ENCODE results near the gene PFKP.
"Not testable (repeated sequence)": the region's sequence is repeated elsewhere in the genome, so short reads cannot be mapped to it uniquely, and the experiment has no call there.

Gene PFKP

DNA sequence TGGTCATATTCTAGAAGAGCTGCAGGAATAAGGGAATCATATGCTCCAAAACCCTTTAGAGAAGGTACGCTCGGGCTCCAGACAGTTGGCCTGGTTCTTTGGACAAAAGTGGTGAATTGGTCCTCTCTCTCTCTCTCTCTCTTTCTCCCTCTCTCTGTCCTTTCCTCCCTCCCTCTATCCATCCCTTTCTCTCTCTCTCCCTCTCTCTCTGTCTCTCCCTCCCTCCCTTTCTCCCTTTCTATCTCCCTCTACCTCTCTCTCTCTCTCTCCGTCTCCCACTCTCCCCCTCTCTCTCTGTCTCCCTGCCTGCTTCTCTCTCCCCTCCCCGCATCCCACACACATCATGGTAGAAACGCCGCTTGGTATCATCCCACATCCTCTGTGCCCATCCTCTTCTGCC lies 19.8 kb upstream of the PFKP start:
- no peak for DNase-seq

DNA sequence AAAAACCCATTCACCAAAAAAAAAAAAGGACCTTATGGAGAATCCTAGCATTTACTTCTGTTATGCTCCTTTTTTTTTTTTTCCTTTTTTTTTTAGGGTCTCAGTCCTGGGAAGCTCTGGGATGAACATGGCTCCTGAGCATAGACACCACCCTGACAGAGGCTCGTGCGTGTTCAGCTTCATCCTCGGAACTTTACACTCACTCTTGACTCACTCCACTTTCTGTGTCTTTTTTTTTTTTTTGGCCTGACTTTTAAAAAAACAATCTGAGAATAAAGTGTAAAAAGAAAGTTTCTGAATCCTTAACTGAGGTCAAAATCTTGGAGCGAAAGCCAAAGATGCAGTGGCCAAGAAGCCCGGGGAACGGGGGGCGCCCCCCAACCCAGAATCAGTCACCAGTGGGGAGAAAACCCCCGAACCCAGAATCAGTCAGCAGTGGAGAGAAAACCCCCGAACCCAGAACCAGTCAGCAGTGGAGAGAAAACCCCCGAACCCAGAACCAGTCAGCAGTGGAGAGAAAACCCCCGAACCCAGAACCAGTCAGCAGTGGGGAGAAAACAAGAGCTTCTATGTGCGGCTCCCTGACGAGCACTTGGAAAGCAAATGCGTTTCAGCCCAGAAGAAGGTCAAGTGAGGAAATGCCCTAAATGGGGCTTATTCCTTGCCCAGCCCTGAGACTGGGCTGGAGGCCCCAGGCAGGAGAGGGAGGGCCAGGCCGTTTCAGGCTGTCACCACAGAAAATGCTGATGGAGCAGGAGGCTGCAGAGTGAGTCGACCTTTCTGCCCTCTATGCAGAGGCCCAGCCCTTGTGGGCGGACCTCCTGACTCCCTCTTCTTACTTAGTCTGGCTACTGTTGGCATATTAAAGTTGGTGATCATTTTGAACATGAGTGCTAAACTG lies 19.0 kb upstream of the PFKP start:
- no peak for DNase-seq

DNA sequence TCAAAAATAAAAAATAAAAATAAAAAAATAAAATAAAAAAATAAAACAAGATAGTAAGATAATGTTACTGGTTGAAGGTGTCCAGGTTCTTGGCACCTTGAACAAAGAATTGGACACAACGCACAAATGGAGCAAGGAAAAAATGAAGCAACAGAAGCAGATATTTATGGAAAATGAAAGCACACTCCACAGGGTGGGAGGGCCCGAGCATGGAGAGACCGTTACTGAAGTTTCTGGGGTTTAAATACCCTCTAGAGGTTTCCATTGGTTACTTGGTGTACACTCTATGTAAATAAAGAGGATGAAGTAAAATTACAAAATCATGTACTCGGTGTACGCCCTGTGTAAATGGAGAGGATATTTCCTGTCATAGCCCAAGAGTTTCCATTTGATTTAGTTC lies 15.7 kb upstream of the PFKP start:
- no peak for DNase-seq

DNA sequence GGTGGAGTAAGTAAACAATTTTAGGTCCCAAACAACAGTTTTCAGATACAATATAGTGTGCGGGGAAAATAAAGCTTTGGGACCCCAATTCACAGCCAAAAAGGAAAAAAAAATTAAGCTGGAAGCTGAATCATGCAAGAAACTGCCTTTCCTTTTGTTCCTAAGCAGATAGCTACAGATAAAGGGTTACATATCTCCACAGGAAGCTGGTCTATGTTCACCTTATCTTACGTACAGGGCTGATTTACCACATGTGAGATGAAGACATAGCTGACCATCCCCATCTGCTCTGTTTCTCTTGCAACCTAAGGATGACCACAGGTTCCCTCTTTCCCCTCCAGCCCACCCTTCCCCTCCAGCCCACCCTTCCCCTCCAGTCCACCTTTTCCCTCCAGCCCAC lies 14.2 kb upstream of the PFKP start:
- DNase-seq = no peak

DNA sequence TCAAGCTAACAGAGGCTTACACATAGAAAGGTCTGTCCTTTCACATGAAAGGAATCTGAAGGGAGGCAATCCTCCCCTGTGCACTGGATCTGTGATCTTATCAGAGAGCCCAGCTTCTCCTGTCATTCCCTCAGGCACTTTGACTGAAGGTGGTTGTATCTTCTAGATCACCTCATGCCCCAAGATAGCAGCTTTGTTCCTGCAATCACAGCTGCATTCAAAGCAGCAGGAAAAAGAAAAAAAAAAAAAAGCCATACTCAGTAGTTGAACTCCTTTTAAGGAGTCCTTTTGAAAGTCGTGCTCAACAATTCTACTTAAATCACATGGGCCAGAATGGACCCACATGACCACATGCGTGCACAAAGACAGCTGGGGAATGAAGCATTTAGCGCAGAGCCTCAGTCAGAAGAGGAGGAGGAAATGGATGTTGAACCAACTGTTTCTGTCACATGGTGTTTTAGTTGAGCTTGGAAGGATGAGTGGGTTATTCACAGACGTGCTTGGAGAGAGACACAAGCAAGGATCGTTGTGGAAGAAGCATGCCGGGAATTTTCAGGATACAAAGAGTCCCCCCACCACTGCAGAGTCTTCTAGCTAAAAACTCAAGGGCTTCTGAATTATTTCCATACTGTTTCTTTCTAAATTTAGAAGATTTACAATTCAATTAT lies 13.0 kb upstream of the PFKP start:
- no peak for DNase-seq

DNA sequence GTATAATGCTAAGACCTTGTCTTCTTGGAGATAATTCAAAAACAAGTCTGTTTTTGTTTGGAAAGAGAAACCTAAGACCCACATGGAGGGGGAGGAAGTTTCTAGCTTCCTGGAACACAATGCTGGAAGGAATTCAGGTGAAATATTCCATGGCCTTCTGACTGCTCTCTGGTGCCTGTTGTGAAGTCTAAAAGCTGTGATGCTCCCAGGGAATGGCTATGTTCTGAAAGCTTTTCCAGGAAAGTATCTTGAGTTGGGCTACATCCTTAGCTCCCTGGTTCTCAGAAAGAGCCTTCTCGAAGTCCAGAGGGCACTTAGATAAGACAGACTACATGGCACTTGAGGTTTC lies 12.5 kb upstream of the PFKP start:
- no peak for DNase-seq

DNA sequence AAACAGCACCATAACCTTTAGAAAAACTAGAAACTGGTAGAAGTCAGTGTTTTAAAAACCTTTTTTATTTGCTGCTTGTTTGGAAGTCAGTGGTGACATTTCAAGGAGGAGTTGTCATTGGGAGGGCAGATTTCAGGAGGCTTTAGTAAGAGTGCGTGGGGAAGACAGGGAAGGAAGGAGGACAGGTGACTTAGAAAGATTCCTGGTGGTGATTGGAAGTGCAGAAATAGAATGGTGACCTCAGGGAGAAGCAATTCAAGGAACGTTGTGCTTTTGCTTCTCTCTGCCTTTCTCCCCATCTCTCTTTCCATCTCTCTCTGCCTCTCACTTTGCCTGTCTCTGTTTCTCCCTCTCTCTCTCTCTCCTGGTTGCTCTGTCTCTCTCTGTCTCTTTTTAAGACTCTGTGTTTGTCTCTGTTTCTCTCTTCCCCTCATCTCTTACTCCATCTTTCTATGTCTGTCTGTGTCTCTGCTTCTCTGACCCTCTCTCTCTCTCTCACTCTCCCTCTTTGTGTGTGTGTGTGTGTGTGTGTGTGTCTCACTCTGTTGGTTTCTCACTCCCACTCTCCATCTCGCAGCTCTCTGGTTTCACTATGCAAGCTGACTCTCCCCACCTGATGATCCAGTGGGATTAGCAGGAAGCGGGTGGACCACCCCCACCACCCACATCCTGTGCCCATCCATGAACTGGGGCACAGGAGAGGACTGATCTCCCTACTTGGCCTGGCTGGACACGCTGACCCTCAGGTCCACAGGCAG lies 10.9 kb upstream of the PFKP start:
- no peak for DNase-seq

DNA sequence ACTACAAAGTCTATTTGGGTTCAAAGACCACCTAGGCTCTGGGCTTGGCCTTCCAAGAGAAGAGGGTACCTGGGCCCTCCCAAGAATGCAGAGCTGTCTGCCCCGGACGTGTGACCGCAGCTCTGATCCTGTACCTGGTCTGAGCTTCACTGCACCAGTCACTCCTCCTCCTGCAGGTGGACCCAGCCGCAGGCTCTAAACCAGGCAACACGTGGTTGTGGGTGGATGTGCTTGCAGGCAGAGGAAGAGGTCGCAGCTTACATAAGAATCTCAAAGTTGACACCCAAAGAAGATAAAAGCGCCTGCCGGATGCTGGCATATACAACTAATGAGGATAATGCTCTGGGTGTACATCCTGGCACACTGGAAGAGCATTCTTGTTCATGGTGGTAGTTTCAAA lies 9.4 kb upstream of the PFKP start:
- DNase-seq = no peak

DNA sequence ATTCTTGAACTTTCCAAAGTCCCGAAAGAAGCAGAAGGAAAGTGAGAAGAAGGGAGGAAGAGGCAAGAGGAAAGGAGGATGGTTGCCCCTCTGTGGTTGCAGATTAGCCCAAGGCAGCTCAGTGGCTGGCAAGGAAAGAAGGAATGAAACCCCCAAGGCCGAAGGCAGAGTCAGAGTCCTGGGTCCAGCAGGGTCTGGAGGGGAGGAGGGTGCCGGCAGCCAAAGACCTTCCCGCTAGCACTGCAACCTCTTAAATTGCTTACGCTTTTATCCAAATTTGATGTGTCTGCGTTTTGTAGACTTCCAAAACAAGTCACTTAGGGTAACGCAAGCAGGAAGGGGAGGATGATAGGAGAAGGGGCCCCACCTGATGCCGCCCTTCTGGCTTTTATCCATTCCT lies 7.4 kb upstream of the PFKP start:
- DNase-seq = no peak

DNA sequence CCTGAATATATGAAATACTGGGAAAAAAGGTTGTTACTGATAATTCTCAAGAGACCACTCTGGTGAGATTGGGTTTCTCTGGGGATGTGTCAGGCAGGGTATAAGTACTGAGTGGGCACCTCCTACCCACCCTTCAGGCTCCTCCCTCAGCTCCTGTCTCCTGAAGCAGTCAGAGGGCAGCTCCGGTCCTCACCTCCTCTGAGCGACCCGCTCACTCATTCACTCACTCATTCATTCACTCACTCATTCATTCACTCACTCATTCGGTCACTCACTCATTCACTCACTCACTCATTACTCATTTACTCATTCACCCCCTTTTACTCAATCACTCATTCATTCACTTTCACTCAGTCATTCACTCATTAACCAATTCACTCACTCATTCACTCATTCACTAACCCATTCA lies 6.9 kb upstream of the PFKP start:
- no peak for DNase-seq

DNA sequence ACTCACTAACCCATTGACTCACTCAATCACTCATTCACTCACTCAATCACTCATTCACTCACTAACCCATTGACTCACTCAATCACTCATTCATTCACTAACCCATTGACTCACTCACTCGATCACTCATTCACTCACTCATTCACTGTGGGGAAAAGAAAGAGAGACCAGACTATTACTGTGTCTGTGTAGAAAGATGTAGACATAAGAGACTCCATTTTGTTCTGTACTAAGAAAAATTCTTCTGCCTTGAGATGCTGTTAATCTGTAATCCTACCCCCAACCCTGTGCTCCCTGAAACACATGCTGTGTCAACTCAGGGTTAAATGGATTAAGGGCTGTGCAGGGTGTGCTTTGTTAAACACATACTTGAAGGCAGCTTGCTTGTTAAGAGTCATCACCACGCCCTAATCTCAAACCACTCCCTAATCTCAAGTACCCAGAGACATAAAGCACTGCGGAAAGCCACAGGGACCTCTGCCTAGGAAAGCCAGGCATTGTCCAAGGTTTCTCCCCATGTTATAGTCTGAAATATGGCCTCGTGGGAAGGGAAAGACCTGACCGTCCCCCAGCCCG lies 5.9 kb upstream of the PFKP start:
- not testable (repeated sequence) for DNase-seq

DNA sequence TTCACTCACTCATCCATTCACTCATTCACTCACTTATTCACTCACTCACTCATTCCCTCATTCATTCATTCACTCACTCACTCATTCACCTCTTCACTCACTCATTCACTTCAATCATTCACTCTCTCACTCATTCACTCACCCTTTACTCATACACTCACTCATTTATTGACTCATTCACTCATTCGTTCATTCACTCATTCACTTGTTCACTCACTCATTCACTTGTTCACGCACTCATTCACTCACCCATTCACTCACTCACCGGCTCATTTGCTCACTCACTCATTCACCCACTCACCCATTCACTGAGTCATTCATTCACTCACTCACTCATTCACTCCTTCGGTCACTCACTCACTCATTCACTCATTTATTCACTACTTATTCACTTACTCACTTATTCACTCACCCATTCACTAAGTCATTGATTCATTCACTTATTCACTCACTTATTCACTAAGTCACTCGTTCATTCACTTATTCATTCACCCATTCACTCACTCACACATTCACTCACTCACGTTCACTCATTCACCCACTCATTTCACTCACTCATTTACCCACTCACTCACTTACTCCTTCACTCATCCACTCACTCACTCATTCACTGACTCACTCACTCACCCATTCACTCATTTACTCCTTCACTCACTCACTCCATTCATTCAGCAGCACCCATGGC lies 4.7 kb upstream of the PFKP start:
- no peak for DNase-seq

DNA sequence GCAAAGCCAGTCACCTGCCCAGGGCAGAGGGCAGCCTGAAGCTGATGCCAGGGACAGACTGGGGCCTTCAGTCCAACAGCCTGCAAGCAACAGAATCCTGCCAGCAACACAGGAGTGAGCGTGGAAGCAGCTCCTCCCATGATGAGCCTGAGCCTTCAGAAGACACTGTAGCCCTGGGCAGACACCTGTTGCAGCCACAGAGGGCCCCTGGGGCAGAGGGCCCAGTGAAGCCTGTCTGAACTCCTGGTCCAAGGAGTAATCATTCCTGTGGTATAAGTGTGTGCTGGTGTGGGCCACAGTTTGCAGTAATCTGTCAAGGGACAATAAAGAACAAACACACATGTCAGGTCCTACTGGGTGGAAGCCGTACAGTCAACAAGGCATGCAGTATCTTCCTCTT lies 2.9 kb upstream of the PFKP start:
- DNase-seq = no peak

DNA sequence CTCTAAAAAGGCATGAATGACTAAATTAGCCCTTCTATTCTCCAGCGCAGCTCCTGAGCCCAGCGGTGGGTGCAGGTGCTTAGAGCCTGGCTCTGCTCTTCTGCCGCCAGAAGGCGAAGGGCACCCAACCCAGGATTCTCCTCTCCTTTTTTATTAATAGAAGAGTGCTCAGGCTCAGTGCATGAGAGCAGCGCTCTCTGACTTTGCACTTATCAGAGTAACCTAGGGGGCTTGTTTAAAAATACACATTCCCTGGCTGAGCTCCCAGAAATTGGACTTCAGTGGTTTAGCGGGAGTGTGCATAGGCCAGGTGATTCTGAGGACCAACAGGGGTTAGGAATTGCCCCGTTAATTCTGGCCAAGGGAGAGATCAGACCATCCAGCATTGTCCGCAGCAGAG lies 1.7 kb upstream of the PFKP start:
- no peak for DNase-seq

DNA sequence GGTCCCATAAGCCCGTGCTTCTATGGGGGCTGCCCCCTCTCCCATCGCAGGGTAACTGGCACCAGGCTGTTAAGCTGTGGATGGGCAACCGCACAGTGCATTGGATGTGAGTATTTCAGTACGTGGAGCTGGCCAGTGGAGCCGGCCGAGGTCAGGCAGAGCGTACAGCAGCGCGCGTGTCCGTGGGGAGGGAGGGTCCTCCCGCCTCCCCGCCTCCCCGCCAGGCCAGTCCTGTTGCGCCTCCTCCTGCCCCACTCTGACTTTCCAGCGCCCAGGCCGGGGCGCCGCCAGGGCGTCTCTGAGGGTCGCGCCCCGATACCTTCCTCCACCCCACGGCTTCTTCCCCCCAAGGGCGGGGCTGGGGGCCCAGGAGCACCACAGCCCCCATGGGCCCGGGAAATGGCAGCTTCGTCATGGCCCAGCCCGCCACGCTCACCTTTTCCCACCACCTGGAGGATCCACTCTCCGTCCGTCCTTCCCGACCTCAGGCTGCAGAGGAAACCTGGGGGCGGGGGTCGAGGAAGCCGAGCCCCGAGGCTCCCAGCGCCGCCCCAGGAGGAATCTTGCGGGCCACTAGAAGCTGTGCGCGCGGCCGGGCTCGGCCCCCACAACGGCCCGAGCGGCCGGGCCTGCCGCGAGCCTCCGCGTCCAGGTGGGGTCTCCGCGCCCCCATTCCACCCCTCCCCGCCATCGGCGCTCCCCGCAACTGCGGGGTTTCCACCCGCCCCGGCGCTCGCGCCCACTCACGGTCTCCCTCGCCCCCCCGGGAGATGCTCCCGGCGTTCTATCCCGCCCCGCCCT lies 831 bp upstream of the PFKP start:
- DNase-seq = no peak

DNA sequence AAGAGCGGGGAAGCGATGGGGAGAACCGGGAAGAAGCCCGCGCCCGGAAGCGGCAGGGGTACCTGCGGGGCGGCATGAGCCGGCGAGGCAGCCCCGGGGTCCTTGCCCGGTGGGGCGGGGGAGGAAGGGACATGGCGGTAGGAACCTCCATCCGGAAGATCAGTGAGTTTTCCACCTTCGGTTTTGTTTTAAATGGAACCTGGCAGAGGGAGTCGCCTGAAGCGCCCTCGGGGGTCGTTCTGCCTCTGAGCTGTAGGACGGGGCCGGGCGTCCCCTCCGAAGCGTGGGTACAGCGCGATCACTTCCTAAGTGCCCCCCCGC lies 471 bp downstream of the PFKP start:
- DNase-seq = peak; percentile 38 to 42

DNA sequence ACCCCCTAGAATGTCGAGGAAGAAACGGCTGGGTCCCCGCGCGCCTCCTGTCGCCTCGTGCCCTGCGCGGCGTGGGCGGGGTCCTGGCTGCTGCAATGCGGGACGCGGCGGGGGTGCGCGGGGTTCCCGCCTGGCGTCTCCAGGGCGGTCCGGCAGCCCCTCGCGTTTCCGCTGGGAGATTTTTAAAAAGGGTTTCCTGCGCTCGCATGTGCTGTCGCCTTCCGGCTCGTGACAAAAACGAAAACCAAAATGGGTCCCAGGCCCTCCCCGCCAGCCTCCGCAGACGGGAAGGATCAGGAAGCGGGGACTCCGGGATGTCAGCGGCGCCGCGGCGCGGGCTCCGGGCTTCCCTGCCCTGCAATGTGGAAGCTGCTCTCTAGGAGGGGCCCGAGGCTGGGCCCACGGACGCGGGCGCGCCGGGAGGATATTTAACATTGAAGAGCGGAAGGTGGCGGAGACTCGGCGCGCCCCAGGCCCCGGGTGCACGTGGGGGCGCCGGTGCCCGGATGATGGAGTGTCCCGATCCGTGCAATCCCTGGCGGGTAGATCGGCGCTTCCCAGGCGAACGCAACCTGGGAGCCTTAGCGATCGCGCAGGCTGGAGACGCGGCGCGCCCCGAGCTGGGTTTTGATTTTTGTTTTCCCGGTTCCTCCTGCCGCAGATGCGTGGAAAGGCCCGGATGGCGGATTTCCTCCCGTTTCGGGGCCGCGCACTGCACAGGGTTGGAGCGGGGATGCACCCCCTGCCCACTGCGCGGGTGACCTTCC lies 1.0 kb downstream of the PFKP start:
- peak; percentile 73 to 77 for DNase-seq

DNA sequence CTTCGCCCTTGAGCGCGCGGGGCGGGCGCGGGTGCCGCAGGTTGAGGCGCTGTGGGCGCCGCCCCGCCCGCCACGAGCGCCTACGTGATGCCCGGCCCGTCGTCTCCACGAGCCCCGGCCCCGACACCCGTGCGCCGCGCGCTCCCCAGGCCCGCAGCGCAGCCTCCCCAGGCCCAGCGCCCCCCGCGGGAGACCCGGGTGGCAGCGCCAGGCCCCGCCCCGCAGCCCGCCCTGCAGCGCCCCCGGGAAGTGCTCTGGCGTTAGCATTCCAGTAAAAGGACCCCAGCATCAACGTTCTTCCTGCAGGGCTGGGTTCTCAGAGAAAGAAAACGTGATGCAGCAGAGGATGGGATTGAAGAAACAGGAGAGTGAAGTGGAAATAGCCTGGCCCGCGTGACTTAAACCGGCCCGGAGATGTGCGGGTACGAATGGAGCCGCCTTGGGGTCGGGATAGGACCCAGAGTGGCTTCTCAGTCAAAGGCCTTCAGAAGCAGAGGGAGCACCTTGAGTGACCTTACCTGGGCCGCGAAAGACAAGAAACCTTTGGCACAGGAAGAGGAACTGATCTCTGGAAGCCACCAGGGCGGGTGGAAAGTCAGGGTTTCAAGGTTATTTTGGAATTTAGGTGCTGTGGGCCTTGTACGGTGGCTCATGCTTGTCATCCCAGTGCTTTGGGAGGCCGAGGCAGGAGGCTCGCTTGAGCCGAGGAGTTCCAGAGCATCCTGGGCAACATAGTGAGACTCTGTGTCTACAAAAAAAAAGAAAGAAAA lies 1.8 kb downstream of the PFKP start:
- DNase-seq = peak in 1 of 2 donors; percentile 55

DNA sequence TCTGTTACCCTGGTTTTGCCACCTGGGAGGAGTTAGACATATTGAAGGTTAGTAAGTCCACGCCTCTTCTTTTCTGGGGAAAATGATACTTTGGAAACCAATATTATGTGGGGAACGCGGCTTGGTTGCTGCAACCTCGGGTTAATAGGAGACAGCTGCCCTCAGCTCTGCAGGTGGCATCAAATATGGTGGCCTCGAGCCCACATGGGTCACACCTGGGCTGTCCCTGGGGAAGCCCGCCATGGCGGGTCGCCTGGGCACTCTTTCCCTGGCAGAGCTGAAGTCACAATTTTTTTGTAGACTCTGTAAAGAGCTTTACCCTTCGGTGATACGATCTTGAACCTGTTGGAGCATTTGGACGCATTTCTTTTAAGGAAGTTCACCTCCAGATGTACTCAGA lies 2.5 kb downstream of the PFKP start:
- DNase-seq = no peak

DNA sequence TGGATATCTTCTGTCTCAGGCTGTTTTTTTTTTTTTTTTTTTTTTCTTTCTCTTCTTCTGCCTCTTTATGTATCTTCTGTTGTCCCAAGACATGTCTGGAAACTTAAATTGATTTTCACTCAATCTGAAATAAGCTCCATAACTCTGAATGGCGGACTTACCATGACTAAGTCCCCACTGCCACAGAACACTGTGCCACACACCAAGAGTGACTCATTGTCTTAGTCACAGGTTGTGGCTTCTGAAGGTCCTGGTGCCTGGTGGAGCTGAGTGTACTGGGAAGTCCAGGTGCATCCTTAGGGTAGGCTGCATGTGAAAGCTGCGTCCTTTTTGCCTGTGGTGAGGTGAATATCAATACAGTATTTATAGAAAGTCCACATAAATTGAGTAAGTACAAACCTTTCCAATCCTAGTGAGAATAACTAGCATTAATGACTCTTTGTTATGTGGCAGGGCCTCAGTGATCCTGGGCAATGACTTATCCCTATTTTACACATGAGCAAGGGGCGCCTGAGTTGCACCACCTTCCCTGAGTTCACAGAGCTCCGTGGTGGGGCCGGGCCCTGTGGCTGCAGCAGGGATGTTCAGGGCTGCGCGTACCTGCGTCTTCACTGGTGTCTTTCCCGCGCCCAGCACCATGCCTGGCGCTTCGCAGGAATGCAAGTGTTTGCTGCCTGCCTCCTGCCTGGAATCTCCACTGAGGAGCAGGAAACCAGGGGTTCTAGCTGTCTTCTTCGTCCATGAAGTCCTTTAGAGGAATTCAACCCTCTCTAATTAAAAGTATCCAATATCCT lies 4.3 kb downstream of the PFKP start:
- DNase-seq = peak; percentile 47 to 51

Data from stimulated activated CD4-positive, alpha-beta T cell treated with anti-CD3 and anti-CD28 coated beads, Interleukin-2, amount 100 ng/mL, for 24 hours (primary cell).